AG04449 (cell line): ENCODE data around the gene TBC1D10B.

Source experiments
- CTCF ChIA-PET: fragments of 350-600 bp; formaldehyde crosslinking; extraction: SDS; loops from one replicate; lab custom pipeline; 2021; ENCODE audit warnings: antibody characterized with exemption; lab: Yijun Ruan, JAX
- POLR2A ChIA-PET: fragments of 400-600, 350-600 bp; formaldehyde crosslinking; extraction: SDS; loops from one replicate; lab custom pipeline; 2020; ENCODE audit warnings: antibody characterized with exemption, inconsistent platforms; lab: Yijun Ruan, JAX
- DNase-seq: peaks from one replicate; pipeline ENCODE4 v3.0.0-alpha.2; 2010; ENCODE audit warnings: low read depth, low spot score
- H3K4me3 ChIP-seq: 2 replicates; pipeline ENCODE4 v1.5.1; 2011; ENCODE audit warnings: low read depth, mild to moderate bottlenecking, control low read depth, low read length
- TF ChIP-seq, protein P1 (sequence below): IDR thresholded peaks from one replicate; pipeline ENCODE4 v1.5.1; 2011; ENCODE audit warnings: mild to moderate bottlenecking, moderate library complexity, low read length, control low read depth, inconsistent platforms; ENCODE audit not compliant: insufficient read depth; ENCODE audit errors: missing control alignments

Gene TBC1D10B

DNA sequence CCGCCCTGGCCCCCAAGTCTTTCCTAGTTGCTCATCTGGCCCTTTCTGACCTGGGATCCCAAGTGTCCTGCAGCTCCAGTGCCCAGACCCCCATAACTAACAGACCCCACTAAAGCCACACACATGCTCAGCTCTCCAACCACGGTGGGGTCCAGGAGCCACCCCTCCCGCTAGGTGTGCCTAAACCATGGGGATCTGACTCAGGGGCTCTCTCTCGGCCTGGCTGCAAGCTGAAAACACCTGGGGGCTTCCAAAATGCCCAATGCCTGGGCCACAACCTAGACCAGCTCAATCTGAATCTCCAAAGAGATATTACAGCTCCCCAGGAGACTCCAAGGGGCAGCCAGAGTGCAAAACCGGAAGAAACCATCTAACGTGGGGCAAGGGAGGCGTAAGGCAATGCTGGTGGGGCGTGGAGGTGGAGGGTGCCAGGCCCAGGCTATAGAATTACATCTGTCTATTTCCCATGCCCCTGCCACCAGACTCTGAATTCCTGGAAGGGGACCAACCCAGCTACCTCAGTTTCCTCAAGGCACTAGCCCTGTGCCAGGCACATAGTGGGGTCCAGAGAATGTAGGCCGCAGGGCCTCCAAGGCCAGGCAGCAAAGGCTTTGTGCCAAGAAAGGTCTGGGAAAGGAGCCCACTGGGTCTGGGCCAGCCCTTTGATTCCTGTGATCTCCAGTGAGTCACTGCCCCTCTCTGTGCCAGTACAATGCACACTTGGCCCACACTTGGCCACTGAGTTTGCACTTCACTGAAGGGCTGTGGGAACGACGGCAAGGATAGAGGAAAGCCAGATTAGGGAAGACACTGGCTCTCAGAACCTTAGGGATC is 18.5 kb downstream of the TBC1D10B start:
- DNase-seq, result peak; percentile 26
- ChIA-PET CTCF (no interaction called here), POLR2A (no interaction called here)
- H3K4me3 ChIP-seq, result no peak overlapping the region
- TF ChIP-seq, protein P1, sequence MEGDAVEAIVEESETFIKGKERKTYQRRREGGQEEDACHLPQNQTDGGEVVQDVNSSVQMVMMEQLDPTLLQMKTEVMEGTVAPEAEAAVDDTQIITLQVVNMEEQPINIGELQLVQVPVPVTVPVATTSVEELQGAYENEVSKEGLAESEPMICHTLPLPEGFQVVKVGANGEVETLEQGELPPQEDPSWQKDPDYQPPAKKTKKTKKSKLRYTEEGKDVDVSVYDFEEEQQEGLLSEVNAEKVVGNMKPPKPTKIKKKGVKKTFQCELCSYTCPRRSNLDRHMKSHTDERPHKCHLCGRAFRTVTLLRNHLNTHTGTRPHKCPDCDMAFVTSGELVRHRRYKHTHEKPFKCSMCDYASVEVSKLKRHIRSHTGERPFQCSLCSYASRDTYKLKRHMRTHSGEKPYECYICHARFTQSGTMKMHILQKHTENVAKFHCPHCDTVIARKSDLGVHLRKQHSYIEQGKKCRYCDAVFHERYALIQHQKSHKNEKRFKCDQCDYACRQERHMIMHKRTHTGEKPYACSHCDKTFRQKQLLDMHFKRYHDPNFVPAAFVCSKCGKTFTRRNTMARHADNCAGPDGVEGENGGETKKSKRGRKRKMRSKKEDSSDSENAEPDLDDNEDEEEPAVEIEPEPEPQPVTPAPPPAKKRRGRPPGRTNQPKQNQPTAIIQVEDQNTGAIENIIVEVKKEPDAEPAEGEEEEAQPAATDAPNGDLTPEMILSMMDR, result no peak

DNA sequence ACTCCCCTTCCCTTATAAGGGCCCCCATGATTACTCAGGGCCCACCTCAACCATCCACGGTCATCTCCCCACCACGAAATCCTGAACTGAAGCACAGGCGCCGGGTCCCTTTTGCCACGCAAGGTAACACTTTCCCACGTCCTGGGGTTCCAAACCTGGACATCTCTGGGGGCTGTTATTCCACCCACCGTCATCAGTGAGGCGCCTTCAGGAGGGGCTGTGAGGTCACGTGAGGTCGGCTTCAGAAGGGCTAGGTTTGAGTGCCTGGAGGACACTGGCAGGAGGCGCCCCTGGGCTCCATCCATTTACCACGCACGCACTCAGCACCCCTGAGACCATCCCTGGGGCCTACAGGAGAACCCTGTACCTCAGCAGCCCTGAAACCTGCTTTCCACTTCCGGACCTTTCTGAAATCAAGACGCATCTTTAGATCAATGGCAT is 19.3 kb downstream of the TBC1D10B start:
- DNase-seq, result no peak
- TF ChIP-seq, protein P1, result no peak
- ChIA-PET POLR2A (no interaction called here), CTCF (no interaction called here)
- H3K4me3 ChIP-seq, result no peak overlapping the region

DNA sequence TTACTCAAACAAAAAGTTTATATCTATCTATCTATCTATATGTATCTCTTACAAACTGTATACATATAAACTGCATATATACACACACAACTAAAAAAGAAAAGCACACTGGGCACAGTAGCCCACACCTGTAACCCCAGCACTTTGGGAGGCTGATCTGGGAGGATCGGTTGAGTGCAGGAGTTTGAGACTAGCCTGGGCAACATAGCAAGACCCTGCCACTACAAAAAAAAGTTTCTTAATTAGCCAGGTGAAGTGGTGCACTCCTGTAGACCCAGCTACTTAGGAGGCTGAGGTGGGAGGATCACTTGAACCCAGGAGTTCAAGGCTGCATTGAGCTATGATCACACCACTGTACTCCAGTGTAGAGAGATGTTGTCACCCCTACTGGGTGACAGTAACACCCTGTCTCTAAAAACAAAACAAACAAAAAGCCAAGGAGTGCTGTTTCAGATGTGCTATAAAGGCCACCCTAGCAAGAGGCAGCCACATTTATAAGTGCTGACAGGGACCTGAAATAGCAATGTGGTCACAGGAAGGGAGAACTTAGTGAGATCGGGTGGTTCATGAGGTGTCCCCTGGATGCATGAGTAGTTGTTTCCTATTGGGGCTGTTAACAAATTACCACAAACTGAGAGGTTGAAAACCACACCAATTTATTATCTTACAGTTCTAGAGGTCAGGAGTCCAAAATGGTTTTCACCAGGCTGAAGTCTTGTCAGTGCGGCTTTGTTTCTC is 20.0 kb downstream of the TBC1D10B start:
- ChIA-PET POLR2A (no interaction called here), CTCF (no interaction called here)
- H3K4me3 ChIP-seq, result no peak overlapping the region
- TF ChIP-seq, protein P1, result no peak
- DNase-seq, result no peak

DNA sequence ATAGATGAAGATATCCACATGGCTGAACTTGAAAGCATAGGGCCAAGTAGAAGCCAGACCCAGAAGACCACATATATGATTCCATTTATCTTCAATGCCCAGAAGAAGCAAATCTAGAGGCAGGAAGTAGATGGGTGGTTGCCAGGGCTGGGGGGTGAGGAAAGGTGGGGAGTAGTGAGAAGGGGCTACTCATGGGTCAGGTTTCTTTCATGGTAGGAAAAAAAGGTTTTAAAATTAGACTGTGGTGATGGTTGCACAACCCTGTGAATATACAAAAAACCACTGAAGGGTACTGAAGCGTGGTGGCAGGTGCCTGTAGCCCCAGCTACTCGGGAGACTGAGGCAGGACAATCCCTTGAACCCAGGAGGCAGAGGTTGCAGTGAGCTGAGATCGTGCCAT is 20.6 kb downstream of the TBC1D10B start:
- CTCF ChIA-PET, result no interaction called here
- no peak for DNase-seq
- POLR2A ChIA-PET, result no interaction called here
- TF ChIP-seq, protein P1, result no peak
- H3K4me3 ChIP-seq, result no peak overlapping the region

DNA sequence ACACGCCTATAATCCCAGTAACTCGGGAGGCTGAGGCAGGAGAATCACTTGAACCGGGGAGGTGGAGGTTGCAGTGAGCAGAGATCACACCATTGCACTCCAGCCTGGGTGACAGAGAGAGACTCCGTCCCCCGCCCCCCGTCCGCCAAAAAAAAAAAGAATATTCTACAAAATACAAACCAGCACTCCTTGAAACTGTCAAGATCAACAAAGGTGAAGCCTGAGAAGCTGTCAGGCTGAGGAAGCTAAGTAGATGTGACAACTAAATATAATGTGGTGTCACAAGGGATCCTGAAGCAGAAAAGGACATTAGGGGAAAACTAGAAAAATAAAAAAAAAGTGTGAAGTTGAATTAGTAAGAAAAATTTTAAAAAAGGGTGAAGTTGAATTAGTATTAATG is 21.4 kb downstream of the TBC1D10B start:
- CTCF ChIA-PET, result no interaction called here
- H3K4me3 ChIP-seq, result no peak overlapping the region
- POLR2A ChIA-PET, result interaction anchor here (0.6 kb wide), 1 partner anchor 14 kb away, joined by 4 read pairs; no protein-coding TSS in a partner anchor
- TF ChIP-seq, protein P1, result no peak
- DNase-seq, result no peak

DNA sequence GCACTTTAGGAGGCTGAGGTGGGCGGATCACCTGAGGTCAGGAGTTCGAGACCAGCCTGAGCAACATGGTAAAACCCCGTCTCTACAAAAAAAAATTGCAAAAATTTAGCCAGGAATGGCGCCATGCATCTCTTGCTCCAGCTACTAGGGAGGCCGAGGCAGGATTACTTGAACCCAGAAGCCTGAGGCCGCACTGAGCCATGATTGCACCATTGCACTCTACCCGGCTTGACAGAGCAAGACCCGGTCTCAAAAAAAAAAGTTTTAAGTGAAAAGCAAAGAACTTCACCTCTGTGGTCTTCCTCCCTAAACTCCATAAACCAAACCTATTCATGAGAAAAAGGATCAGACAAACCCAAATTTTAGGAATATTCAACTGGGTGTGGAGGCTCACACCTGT is 22.2 kb downstream of the TBC1D10B start:
- ChIA-PET POLR2A (no interaction called here), CTCF (no interaction called here)
- no peak for DNase-seq
- no peak overlapping the region for H3K4me3 ChIP-seq
- TF ChIP-seq, protein P1, result no peak
